ENCODE data around the gene ENTPD8. TPM values are rescaled to one million over a fixed set of nuclear protein-coding genes. Genes with fewer than 3 reads are reported as not detected.

ENTPD8 gene
- total and polyA plus RNA-seq, 2 of the 13 experiments (the other 11 are each of a cell fraction or from before 2014, with no cell fraction given) = 0.26 to 0.44 TPM

- TF ChIP-seq ZBTB2 (CRISPR knock-in tag; IDR thresholded peaks at IDR 0.05; ENCODE audit: low read depth) = peak; percentile 36; the same call in 1 of the 2 replicates
- TF ChIP-seq ZNF350 (CRISPR knock-in tag; IDR thresholded peaks at IDR 0.05; ENCODE audit: borderline replicate concordance, low read depth) = no peak
- TF ChIP-seq AHR (CRISPR knock-in tag; IDR thresholded peaks at IDR 0.05) = no peak; the same call in 1 of the 2 replicates
- no peak for TF ChIP-seq TGIF2 (CRISPR knock-in tag; IDR thresholded peaks at IDR 0.05)
- no peak for TF ChIP-seq MLXIP (CRISPR knock-in tag; IDR thresholded peaks at IDR 0.05; ENCODE audit: borderline replicate concordance)
- 0 out of 2 replicates have a peak, but pooled peaks have one; percentile 31 for TF ChIP-seq ZNF589 (CRISPR knock-in tag; conservative IDR thresholded peaks at IDR 0.05)
- TF ChIP-seq MEIS1 (CRISPR knock-in tag; IDR thresholded peaks at IDR 0.05; ENCODE audit: borderline replicate concordance) = peak; percentile 86; the same call in 1 of the 2 replicates
- TF ChIP-seq, protein P1, sequence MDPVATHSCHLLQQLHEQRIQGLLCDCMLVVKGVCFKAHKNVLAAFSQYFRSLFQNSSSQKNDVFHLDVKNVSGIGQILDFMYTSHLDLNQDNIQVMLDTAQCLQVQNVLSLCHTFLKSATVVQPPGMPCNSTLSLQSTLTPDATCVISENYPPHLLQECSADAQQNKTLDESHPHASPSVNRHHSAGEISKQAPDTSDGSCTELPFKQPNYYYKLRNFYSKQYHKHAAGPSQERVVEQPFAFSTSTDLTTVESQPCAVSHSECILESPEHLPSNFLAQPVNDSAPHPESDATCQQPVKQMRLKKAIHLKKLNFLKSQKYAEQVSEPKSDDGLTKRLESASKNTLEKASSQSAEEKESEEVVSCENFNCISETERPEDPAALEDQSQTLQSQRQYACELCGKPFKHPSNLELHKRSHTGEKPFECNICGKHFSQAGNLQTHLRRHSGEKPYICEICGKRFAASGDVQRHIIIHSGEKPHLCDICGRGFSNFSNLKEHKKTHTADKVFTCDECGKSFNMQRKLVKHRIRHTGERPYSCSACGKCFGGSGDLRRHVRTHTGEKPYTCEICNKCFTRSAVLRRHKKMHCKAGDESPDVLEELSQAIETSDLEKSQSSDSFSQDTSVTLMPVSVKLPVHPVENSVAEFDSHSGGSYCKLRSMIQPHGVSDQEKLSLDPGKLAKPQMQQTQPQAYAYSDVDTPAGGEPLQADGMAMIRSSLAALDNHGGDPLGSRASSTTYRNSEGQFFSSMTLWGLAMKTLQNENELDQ (CRISPR knock-in tag; IDR thresholded peaks at IDR 0.05; ENCODE audit: borderline replicate concordance) = no peak
- TF ChIP-seq, protein P2, sequence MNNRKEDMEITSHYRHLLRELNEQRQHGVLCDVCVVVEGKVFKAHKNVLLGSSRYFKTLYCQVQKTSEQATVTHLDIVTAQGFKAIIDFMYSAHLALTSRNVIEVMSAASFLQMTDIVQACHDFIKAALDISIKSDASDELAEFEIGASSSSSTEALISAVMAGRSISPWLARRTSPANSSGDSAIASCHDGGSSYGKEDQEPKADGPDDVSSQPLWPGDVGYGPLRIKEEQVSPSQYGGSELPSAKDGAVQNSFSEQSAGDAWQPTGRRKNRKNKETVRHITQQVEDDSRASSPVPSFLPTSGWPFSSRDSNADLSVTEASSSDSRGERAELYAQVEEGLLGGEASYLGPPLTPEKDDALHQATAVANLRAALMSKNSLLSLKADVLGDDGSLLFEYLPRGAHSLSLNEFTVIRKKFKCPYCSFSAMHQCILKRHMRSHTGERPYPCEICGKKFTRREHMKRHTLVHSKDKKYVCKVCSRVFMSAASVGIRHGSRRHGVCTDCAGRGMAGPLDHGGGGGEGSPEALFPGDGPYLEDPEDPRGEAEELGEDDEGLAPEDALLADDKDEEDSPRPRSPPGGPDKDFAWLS (CRISPR knock-in tag; IDR thresholded peaks at IDR 0.05; ENCODE audit: borderline replicate concordance) = no peak
- no peak for TF ChIP-seq PHF8 (CRISPR knock-in tag; IDR thresholded peaks at IDR 0.05)
- TF ChIP-seq JUN (CRISPR knock-in tag; IDR thresholded peaks at IDR 0.05) = 0 out of 2 replicates have a peak, but pooled peaks have one; percentile 35
- TF ChIP-seq ZBTB8A (CRISPR knock-in tag; IDR thresholded peaks at IDR 0.05; ENCODE audit: borderline replicate concordance, low read depth) = no peak
- no peak for TF ChIP-seq KMT2B (CRISPR knock-in tag; IDR thresholded peaks at IDR 0.05)
- TF ChIP-seq ISL2 (CRISPR knock-in tag; IDR thresholded peaks at IDR 0.05) = no peak
- TF ChIP-seq ZMAT3 (CRISPR knock-in tag; conservative IDR thresholded peaks at IDR 0.05) = peak; percentile 59; the same call in 1 of the 2 replicates
- no peak for TF ChIP-seq ZNF281 (CRISPR knock-in tag; IDR thresholded peaks at IDR 0.05; ENCODE audit: borderline replicate concordance)
These were observed 22.1 kb upstream of the ENTPD8 start (continued) for GRCh38 chr9:137462986-137463930.
